IMR-90 (cell line): ENCODE measurements around the gene CCK.

Experiments used
- BHLHE40 ChIP-seq: fragments of 150-350 bp; IDR thresholded peaks from 2 replicates; pipeline ENCODE4 v1.6.1; 2016; ENCODE audit warnings: mild to moderate bottlenecking, low read depth, low read length
- CEBPB ChIP-seq: IDR thresholded peaks from 2 replicates; pipeline ENCODE4 v1.6.1; 2012; ENCODE audit warnings: low read depth, low read length, improper control_type of control experiment
- CHD1 ChIP-seq: IDR thresholded peaks from 2 replicates; pipeline ENCODE4 v1.6.1; 2012; ENCODE audit warnings: low read depth, low read length, improper control_type of control experiment
- CTCF ChIP-seq: conservative IDR thresholded peaks from 2 replicates; pipeline ENCODE4 v1.5.1; 2012; ENCODE audit warnings: mild to moderate bottlenecking, low read depth, low read length, improper control_type of control experiment
- FOS ChIP-seq: fragments of 150-350 bp; IDR thresholded peaks from 2 replicates; pipeline ENCODE4 v1.6.1; 2016; ENCODE audit warnings: low read depth, low read length
- MAFK ChIP-seq: IDR thresholded peaks from 2 replicates; pipeline ENCODE4 v1.6.1; 2012; ENCODE audit warnings: low read depth, low read length, improper control_type of control experiment
- MXI1 ChIP-seq: IDR thresholded peaks from 2 replicates; pipeline ENCODE4 v1.6.1; 2012; ENCODE audit warnings: low read depth, mild to moderate bottlenecking, low read length, moderate library complexity, borderline replicate concordance
- POLR2A ChIP-seq: IDR thresholded peaks from 2 replicates; pipeline ENCODE4 v1.6.1; 2012; ENCODE audit warnings: mild to moderate bottlenecking, low read depth, low read length
- RCOR1 ChIP-seq: IDR thresholded peaks from 2 replicates; pipeline ENCODE4 v1.6.1; 2012; ENCODE audit warnings: mild to moderate bottlenecking, low read length, improper control_type of control experiment; ENCODE audit not compliant: insufficient replicate concordance
- RFX5 ChIP-seq: IDR thresholded peaks from 2 replicates; pipeline ENCODE4 v1.8.0; 2012; ENCODE audit warnings: low read depth, mild to moderate bottlenecking, low read length, moderate library complexity
- SMC3 ChIP-seq: fragments of 150-350 bp; IDR thresholded peaks from 2 replicates; pipeline ENCODE4 v1.6.1; 2016; ENCODE audit warnings: low read depth, mild to moderate bottlenecking, antibody characterized with exemption, low read length, moderate library complexity
- USF2 ChIP-seq: fragments of 150-350 bp; IDR thresholded peaks from 2 replicates; pipeline ENCODE4 v1.6.1; 2017; ENCODE audit warnings: mild to moderate bottlenecking, antibody characterized with exemption, low read length, low read depth

GRCh38 chr3:42292009-42292408, 26.0 kb upstream of the CCK start:
- TF ChIP-seq CTCF (no peak), POLR2A (no peak), USF2 (no peak), CHD1 (no peak), BHLHE40 (no peak), RFX5 (no peak), MXI1 (no peak), MAFK (no peak), SMC3 (no peak), CEBPB (no peak), RCOR1 (no peak), FOS (no peak)
